Mucosa of rectum (tissue), 2 donors: Measurements from ENCODE around the gene PTPRD.

Experiments used
- H3K27ac ChIP-seq, 2 donors: one replicate each; pipeline ENCODE4 v1.7.0; 2013; ENCODE audit warnings: inconsistent platforms in 2 of 2, low read depth in 2 of 2, low read length in 2 of 2
- H3K27me3 ChIP-seq, 2 donors: one replicate each; pipeline ENCODE4 v1.7.0; 2013; ENCODE audit warnings: low read length in 2 of 2; ENCODE audit not compliant: control insufficient read depth in 2 of 2, insufficient read depth in 2 of 2
- H3K36me3 ChIP-seq, 2 donors: one replicate each; pipeline ENCODE4 v1.7.0; 2013; ENCODE audit warnings: low read length in 2 of 2; ENCODE audit not compliant: control insufficient read depth in 2 of 2, insufficient read depth in 2 of 2
- H3K4me1 ChIP-seq, 2 donors: one replicate each; pipeline ENCODE4 v1.7.0; 2013; ENCODE audit warnings: low read length in 2 of 2, mild to moderate bottlenecking in 1 of 2; ENCODE audit not compliant: control insufficient read depth in 2 of 2, insufficient read depth in 2 of 2
- H3K4me3 ChIP-seq, 2 donors: one replicate each; pipeline ENCODE4 v1.7.0; 2013; ENCODE audit warnings: low read length in 2 of 2
- H3K9ac ChIP-seq, 2 donors: one replicate each; pipeline ENCODE4 v1.7.0; 2013; ENCODE audit warnings: low read length in 2 of 2, low read depth in 1 of 2, mild to moderate bottlenecking in 1 of 2
- H3K9me3 ChIP-seq, 2 donors: one replicate each; pipeline ENCODE4 v1.7.0; 2013; ENCODE audit warnings: low read length in 2 of 2; ENCODE audit not compliant: control insufficient read depth in 2 of 2
- donor health status: healthy.
- donor health status: Normal muscosa, but diverticular disease.

The PTPRD gene

GRCh38 chr9:8309258-8309657, 2303.5 kb downstream of the PTPRD start:
- Histone ChIP-seq H3K36me3 (no peaks in the 10 kb centered on the region), H3K4me1 (no peaks in the 10 kb centered on the region), H3K9ac (no peak overlapping the region), H3K9me3 (peaks cover 0 to 4% of the 10 kb centered on the region in 2 donors), H3K27ac (no peak overlapping the region), H3K27me3 (no peaks in the 10 kb centered on the region), H3K4me3 (no peak overlapping the region)

- Histone ChIP-seq H3K9me3 (no peaks in the 10 kb centered on the region), H3K4me3 (no peak overlapping the region), H3K4me1 (no peaks in the 10 kb centered on the region), H3K27me3 (no peaks in the 10 kb centered on the region), H3K9ac (no peak overlapping the region), H3K36me3 (no peaks in the 10 kb centered on the region), H3K27ac (no peak overlapping the region)
These were observed 2308.1 kb downstream of the PTPRD start for GRCh38 chr9:8304720-8305119.

GRCh38 chr9:8301296-8301695, 2311.5 kb downstream of the PTPRD start:
- Histone ChIP-seq H3K36me3 (no peaks in the 10 kb centered on the region), H3K4me1 (no peaks in the 10 kb centered on the region), H3K27ac (no peak overlapping the region), H3K9me3 (no peaks in the 10 kb centered on the region), H3K9ac (no peak overlapping the region), H3K4me3 (no peak overlapping the region), H3K27me3 (no peaks in the 10 kb centered on the region)

GRCh38 chr9:8297047-8297446, 2315.8 kb downstream of the PTPRD start:
- Histone ChIP-seq H3K36me3 (no peaks in the 10 kb centered on the region), H3K4me3 (no peak overlapping the region), H3K9ac (no peak overlapping the region), H3K27me3 (no peaks in the 10 kb centered on the region), H3K9me3 (no peaks in the 10 kb centered on the region), H3K27ac (no peak overlapping the region), H3K4me1 (no peaks in the 10 kb centered on the region)

GRCh38 chr9:8292657-8293056, 2320.1 kb downstream of the PTPRD start:
- no peak overlapping the region for H3K4me3 ChIP-seq
- no peaks in the 10 kb centered on the region for H3K36me3 ChIP-seq
- H3K9ac ChIP-seq, result no peak overlapping the region
- no peak overlapping the region for H3K27ac ChIP-seq
- no peaks in the 10 kb centered on the region for H3K27me3 ChIP-seq
- peaks cover 0 to 4% of the 10 kb centered on the region in 2 donors for H3K4me1 ChIP-seq
- no peaks in the 10 kb centered on the region for H3K9me3 ChIP-seq

- H3K4me1 ChIP-seq, result peaks cover 0 to 4% of the 10 kb centered on the region in 2 donors
- no peak overlapping the region for H3K4me3 ChIP-seq
- H3K36me3 ChIP-seq, result no peaks in the 10 kb centered on the region
- H3K27ac ChIP-seq, result no peak overlapping the region
- no peaks in the 10 kb centered on the region for H3K9me3 ChIP-seq
- no peak overlapping the region for H3K9ac ChIP-seq
- no peaks in the 10 kb centered on the region for H3K27me3 ChIP-seq
These were observed 2323.1 kb downstream of the PTPRD start for GRCh38 chr9:8289681-8290080.

- Histone ChIP-seq H3K4me3 (no peak overlapping the region), H3K9me3 (no peaks in the 10 kb centered on the region), H3K36me3 (no peaks in the 10 kb centered on the region), H3K27ac (no peak overlapping the region), H3K9ac (no peak overlapping the region), H3K4me1 (peaks cover 0 to 4% of the 10 kb centered on the region in 2 donors), H3K27me3 (no peaks in the 10 kb centered on the region)
These were observed 2324.8 kb downstream of the PTPRD start for GRCh38 chr9:8287970-8288369.

GRCh38 chr9:8287501-8287900, 2325.3 kb downstream of the PTPRD start:
- Histone ChIP-seq H3K9ac (no peak overlapping the region), H3K4me1 (peaks cover 0 to 4% of the 10 kb centered on the region in 2 donors), H3K27me3 (no peaks in the 10 kb centered on the region), H3K36me3 (no peaks in the 10 kb centered on the region), H3K9me3 (no peaks in the 10 kb centered on the region), H3K27ac (no peak overlapping the region), H3K4me3 (no peak overlapping the region)

- Histone ChIP-seq H3K9ac (no peak overlapping the region), H3K9me3 (no peaks in the 10 kb centered on the region), H3K27me3 (no peaks in the 10 kb centered on the region), H3K36me3 (no peaks in the 10 kb centered on the region), H3K4me3 (no peak overlapping the region), H3K27ac (no peak overlapping the region), H3K4me1 (peaks cover 0 to 4% of the 10 kb centered on the region in 2 donors)
These were observed 2327.9 kb downstream of the PTPRD start for GRCh38 chr9:8284884-8285283.

GRCh38 chr9:8282535-8282934, 2330.3 kb downstream of the PTPRD start:
- no peaks in the 10 kb centered on the region for H3K27me3 ChIP-seq
- H3K36me3 ChIP-seq, result no peaks in the 10 kb centered on the region
- no peak overlapping the region for H3K27ac ChIP-seq
- no peaks in the 10 kb centered on the region for H3K9me3 ChIP-seq
- H3K9ac ChIP-seq, result no peak overlapping the region
- no peak overlapping the region for H3K4me3 ChIP-seq
- H3K4me1 ChIP-seq, result no peaks in the 10 kb centered on the region

GRCh38 chr9:8280811-8281210, 2332.0 kb downstream of the PTPRD start:
- Histone ChIP-seq H3K36me3 (no peaks in the 10 kb centered on the region), H3K4me1 (no peaks in the 10 kb centered on the region), H3K4me3 (no peak overlapping the region), H3K9ac (no peak overlapping the region), H3K27ac (no peak overlapping the region), H3K9me3 (no peaks in the 10 kb centered on the region), H3K27me3 (no peaks in the 10 kb centered on the region)
